Measurements from ENCODE around the gene GAS2.
A peak's percentile ranks its signal among the peaks of the same experiment; 100 is the strongest.

GAS2 gene

DNA sequence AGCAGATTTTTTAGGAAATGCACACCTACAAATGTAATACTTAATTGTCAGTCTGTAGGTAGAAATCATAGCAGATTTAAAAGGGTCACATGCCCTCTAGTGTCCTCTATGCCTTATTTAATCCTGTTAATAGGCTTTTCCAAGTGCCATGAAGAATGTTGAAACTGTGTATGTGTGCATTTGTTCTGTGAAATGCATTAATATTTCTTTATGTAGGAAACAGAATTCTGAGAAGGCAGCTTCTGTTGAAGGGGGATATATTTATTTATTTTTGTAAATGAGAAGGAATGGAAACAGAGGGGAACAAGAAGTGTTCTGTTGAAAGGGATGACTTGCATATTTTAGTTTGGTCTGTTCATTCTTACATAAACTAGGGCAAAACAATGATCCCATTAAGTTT is 112.2 kb downstream of the GAS2 start:
- no peak overlapping the region for H3K4me3 ChIP-seq (ENCODE audit: control insufficient read depth, low read depth, low read length)
- no peak for DNase-seq (ENCODE audit: low read depth)
- TF ChIP-seq, protein P1, sequence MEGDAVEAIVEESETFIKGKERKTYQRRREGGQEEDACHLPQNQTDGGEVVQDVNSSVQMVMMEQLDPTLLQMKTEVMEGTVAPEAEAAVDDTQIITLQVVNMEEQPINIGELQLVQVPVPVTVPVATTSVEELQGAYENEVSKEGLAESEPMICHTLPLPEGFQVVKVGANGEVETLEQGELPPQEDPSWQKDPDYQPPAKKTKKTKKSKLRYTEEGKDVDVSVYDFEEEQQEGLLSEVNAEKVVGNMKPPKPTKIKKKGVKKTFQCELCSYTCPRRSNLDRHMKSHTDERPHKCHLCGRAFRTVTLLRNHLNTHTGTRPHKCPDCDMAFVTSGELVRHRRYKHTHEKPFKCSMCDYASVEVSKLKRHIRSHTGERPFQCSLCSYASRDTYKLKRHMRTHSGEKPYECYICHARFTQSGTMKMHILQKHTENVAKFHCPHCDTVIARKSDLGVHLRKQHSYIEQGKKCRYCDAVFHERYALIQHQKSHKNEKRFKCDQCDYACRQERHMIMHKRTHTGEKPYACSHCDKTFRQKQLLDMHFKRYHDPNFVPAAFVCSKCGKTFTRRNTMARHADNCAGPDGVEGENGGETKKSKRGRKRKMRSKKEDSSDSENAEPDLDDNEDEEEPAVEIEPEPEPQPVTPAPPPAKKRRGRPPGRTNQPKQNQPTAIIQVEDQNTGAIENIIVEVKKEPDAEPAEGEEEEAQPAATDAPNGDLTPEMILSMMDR (conservative IDR thresholded peaks at IDR 0.05; ENCODE audit: control insufficient read depth, insufficient read depth, low read depth, low read length): no peak

DNA sequence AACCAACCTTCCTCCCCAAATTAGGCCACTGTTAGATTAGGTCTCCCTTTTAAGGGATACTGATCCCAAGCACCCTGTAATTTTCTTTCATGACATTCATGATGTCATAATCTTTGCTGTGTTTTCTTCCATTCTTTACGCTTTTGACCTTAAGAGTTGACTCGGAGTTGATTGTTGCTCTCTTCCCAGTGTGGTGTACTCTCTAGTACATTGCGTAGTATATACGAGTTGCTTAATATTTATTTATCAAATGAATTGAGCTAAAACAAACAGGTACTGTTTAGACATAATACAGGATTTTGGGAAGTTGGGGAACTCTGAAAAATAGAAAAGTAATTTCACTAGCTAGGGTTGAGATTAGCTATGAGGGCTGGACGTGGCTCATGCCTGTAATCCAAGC is 113.4 kb downstream of the GAS2 start:
- H3K4me3 ChIP-seq (ENCODE audit: control insufficient read depth, low read depth, low read length): no peak overlapping the region
- no peak for DNase-seq (ENCODE audit: low read depth)
- TF ChIP-seq, protein P1 (conservative IDR thresholded peaks at IDR 0.05; ENCODE audit: control insufficient read depth, insufficient read depth, low read depth, low read length): no peak

DNA sequence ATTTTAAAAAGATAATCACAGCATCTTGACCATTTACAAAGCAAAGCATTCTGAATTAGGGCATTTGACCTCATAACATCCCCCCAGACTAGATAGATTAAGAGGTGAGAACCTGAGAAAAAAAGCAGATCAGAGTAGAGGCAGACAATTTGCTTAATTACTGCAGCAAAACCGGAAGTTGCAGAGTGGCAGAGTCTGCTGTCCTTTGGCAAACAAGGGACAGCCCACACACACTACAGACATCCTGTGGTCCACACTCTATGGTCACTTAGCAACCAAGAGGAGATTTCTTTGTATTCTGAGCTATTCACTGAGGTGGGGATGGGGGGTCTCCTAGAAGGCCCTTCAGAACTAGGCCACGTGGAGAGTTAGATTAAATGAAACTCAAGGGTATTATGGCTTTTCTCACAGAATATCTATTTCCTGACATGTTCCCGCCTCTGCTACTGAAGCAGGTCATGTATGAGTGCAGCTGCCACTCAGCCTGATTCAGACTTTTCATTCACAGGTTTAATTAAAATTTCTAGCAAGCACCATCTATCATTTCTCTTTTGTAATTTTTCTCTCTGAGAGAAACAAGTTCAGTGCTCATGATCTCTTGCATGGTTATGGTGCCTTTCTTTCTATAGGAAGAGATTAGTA is 114.7 kb downstream of the GAS2 start:
- no peak for DNase-seq (ENCODE audit: low read depth)
- no peak overlapping the region for H3K4me3 ChIP-seq (ENCODE audit: control insufficient read depth, low read depth, low read length)
- TF ChIP-seq, protein P1 (conservative IDR thresholded peaks at IDR 0.05; ENCODE audit: control insufficient read depth, insufficient read depth, low read depth, low read length): no peak

DNA sequence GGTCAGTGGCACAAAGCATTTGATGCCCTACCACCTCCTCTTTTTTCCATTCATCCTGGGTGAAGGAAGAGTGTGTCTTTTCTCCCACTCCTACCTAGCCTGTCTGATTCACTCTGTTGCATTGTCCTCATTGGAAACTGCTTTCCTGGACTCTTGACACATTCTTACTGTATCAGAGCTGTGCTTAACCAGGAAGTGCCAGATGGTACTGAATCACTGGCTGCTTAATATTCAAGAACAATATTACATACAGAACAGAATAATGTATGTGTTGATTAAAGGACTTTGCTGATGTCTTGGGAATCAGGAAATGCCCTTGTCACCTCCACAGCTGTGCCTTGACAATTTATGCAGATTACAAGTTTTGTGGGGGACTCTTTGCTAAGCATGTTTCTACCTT is 118.8 kb downstream of the GAS2 start:
- DNase-seq (ENCODE audit: low read depth): peak; percentile 9
- H3K4me3 ChIP-seq (ENCODE audit: control insufficient read depth, low read depth, low read length): no peak overlapping the region
- TF ChIP-seq, protein P1 (conservative IDR thresholded peaks at IDR 0.05; ENCODE audit: control insufficient read depth, insufficient read depth, low read depth, low read length): no peak

DNA sequence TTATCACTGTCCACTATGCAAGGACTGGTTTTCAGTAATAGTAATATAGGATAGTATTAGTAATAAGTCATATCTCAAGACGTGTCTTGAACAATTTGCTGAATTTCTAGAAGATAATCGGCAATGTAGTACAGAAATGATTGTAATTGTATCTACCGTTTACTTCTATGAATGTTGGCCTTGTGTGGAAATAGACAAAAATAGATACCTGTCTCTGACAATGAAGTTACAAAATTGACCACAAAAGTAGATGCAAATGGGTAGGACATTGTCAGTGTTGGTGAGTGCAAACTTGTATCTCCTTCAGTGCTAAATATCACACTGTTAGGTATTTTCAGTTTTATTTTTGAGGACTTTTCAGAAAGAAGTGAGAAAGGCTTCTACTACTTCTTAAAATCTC is 120.1 kb downstream of the GAS2 start:
- H3K4me3 ChIP-seq (ENCODE audit: control insufficient read depth, low read depth, low read length): no peak overlapping the region
- TF ChIP-seq, protein P1 (conservative IDR thresholded peaks at IDR 0.05; ENCODE audit: control insufficient read depth, insufficient read depth, low read depth, low read length): no peak
- DNase-seq (ENCODE audit: low read depth): no peak

DNA sequence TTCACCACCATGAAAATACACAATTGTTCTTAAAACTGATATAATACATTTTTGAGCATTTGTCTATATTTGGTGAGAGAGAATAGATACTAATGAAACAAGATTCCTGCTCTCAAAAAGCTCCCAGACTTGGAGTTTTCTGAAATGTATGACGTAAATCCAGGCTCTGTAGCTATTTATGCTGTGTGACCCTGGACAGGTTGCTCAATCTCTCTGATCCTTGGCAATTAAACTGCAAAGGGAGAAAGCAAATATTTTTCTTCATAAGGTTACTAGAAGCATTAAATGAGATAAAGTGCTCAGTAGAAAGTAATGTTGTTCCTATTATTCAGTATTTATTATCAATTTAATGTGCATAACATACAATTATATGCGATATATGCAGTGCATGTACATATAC is 120.6 kb downstream of the GAS2 start:
- TF ChIP-seq, protein P1 (conservative IDR thresholded peaks at IDR 0.05; ENCODE audit: control insufficient read depth, insufficient read depth, low read depth, low read length): no peak
- no peak overlapping the region for H3K4me3 ChIP-seq (ENCODE audit: control insufficient read depth, low read depth, low read length)
- no peak for DNase-seq (ENCODE audit: low read depth)

Measured in fibroblast of mammary gland (primary cell).